NCI-H128 (cell line): ENCODE results near the gene TRPM8.
"Not testable (repeated sequence)": the region's sequence is repeated elsewhere in the genome, so short reads cannot be mapped to it uniquely, and the experiment has no call there.

Experiments
- DNase-seq: peaks from one replicate; lab custom pipeline; 2025; ENCODE audit not compliant: unreplicated experiment; lab: John Stamatoyannopoulos, UW

The TRPM8 gene

GRCh38 chr2:233917116-233917515, at the start of gene TRPM8:
Gene TRPM8, plus strand, starts transcription at chr2:233917373. Its CDS starts 9,165 bp downstream, at chr2:233926538.
- no peak for DNase-seq

- DNase-seq: no peak
Measured at GRCh38 chr2:233867993-233868532, 49.1 kb upstream of the TRPM8 start, which contains the start of gene MSL3B. Gene MSL3B, minus strand, starts transcription at chr2:233868386.

- no peak for DNase-seq
Measured at GRCh38 chr2:233871432-233871831, 45.7 kb upstream of the TRPM8 start.

DNA sequence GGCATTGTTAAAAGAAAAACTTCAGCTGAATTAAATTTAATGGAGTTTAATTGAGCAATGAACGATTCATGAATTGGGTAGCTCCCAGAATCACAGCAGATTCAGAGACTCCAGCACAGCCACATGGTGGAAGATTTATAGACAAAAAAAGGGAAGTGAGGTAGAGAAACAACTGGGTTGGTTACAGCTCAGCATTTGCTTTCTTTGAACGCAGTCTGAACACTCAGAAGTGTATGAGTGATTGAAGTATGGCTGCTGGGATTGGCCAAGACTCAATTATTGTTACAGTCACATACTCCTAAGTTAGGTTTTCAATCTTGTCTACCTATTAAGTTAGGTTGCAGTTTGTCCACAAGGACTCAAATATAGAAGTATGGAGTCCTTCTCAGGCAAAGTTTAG, 45.0 kb upstream of the TRPM8 start:
- not testable (repeated sequence) for DNase-seq

DNA sequence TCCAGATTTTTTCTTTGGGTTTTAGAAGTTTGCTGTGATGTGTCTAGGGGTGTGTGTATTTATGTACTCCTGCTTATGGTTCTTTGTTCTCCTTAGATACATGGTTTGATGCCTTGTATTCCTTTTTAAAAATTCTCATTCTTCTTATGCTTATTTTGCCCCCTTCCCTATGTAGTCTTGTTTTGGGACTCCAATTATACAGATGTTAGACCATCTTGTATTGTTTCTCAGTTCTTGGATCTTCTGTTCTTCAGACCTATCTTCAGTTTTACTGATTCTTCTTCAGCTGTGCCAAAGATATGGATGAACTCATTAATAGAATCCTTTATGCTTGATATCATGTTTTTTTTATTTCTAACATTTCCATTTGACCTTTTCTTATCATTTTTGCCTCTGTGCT, 34.8 kb upstream of the TRPM8 start:
- no peak for DNase-seq

DNA sequence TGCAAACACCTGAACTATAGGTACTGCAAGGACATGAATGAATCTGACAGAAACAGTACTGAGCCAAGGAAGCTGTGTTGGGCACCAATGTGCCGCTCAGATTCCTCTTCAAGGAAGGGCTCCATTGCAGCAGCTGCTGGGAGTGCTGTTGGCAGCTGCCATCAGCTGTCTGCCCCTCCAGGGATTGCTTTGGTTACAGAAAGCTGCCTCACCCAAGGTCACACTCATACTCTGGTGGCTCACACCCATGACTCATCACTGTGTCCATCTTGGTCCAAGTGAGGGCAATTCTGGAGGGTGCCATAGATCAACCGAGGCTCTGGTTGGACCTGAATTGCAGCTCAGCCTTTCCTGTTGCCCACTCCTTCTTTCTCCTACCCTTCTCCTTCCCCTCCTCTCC, 24.4 kb upstream of the TRPM8 start:
- no peak for DNase-seq

GRCh38 chr2:233896253-233896652, 20.9 kb upstream of the TRPM8 start:
- DNase-seq: not testable (repeated sequence)

GRCh38 chr2:233901367-233901766, 15.8 kb upstream of the TRPM8 start:
- DNase-seq: no peak

GRCh38 chr2:233901884-233902283, 15.3 kb upstream of the TRPM8 start:
- DNase-seq: no peak

DNA sequence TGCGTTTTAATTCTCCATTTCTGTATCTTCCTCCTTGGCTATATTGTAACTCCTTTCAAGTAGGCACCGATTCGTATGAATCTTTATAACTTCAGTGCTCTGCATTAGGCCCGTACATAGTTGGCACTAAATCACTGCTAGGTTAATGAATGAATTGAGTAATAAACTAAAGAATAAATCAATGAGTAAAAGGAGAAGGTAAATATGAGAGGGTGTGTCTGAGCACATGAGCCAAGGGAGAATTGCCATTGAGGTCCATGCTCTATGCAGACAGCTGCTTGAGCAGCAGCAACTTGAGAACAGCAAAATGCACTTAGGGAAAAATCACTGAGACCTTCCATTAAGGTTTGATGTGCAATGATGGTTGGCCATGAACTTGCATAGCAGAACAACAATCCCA, 11.2 kb upstream of the TRPM8 start:
- DNase-seq: no peak

DNA sequence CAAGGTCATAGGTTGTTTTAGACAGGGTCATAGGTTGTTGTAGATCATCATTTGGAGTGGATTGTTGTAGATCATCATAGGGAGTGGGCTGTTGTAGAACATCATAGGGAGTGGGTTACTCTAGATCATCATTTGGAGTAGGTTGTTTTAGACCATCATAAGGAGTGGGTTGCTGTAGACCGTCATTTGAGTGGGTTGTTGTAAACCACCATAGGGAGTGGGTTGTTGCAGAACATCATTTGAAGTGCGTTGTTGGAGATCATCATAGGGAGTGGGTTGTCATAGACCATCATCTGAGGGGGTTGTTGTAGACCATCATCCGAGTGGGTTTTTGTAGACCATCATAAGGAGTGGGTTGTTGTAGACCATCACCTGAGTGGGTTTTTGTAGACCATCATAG, 9.5 kb upstream of the TRPM8 start:
- no peak for DNase-seq

DNA sequence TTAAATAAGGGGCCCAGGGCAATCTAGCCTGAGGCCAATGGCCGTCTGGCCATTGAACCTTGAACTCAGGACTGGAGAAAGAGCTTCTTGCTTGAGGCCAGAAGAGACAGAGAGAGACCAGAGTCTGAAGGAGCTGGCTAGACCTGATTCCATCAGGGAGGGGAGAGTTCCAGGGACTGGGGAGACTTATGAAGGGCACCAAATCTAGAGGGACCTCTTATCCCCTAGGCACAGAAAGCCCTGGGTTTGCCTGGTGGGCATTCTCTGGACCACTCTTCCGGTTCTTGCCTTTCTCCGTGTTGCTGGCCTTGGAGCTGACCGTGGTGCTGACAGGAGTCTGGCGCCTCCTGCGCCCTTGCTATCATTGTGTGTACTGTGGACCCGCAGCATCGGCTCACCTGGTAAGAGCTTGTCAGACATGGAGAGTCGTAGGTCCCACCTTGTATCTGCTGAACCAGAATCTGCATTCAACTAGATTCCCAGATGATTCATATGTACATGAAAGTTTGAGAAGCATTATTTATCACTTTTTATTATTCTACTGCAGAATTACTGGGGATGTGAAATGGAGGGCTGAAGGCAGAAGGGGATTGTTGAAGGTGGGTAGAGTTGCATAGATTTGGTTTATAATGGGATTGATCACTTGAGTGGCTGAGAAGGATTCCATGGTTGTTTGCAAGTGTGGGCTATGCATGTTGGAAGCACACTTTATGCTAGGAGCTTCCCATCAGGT, 4.3 kb upstream of the TRPM8 start:
- no peak for DNase-seq

DNA sequence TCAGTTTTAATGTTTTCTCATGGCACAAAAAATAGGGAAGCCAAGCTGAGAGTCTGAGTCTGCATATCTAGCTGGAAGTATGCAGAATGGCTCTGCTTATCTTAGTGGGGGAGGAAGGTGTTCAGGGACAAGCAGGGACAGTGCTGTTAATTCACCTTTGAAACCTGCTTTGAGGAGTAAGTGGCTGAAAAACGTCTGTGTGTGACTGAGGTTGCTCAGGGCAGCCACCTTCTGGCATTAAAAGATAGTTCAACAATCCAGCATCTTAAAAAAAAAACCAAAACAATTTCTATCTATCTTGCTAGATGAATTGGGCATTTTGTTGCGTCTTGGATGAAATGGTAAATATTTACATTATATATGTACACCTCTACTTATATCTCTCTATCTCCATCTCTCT, 2.0 kb upstream of the TRPM8 start:
- DNase-seq: no peak

DNA sequence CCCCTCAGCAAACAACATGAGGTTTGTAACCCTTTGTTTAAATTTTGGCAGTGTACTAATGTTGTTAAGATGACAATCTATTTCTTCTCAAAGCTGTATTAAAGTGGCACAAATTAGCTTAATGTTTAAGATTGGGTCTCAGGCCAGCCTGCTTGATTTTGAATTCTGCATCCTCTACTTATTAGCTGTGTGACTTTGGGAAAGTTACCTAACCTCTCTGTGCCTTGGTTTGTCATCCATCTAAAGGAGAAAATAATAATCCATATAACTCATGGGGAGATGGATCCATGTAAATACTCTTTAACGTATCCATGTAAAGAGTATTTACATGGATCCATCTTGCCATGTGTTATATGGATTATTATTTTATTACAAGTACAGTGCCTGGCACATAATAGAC, 2.1 kb downstream of the TRPM8 start:
- DNase-seq: no peak

- DNase-seq: no peak
Measured at GRCh38 chr2:233919938-233920337, 2.8 kb downstream of the TRPM8 start.

DNA sequence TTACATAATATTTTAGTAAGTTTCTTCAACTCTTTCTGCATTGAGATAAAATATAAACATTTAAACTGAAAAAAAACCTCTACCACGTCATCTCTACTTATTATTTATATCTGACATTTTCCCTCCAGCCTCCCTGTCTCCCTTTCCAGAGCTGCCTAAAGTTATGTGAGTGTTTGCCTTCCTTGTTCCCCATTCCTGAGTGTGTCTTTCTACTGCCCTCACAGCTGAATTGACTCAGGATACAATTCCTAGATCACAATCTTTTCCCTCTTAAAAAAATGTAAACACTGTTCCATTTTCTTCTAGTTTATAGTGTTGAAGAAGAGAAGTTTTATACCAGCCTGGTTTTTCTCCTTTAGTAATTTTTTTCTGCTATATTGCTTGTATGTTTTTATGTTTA, 5.3 kb downstream of the TRPM8 start:
- DNase-seq: no peak

- no peak for DNase-seq
Measured at GRCh38 chr2:233925402-233925801, 8.2 kb downstream of the TRPM8 start.

GRCh38 chr2:233926806-233927205, 9.6 kb downstream of the TRPM8 start:
- DNase-seq: no peak

GRCh38 chr2:233928594-233929351, 11.6 kb downstream of the TRPM8 start:
- no peak for DNase-seq

- no peak for DNase-seq
Measured at GRCh38 chr2:233929352-233930022, 12.3 kb downstream of the TRPM8 start.

GRCh38 chr2:233934524-233934923, 17.4 kb downstream of the TRPM8 start:
- no peak for DNase-seq

GRCh38 chr2:233935426-233935825, 18.3 kb downstream of the TRPM8 start:
- DNase-seq: no peak
